ENCODE measurements around the gene TRPC5OS.

DNA sequence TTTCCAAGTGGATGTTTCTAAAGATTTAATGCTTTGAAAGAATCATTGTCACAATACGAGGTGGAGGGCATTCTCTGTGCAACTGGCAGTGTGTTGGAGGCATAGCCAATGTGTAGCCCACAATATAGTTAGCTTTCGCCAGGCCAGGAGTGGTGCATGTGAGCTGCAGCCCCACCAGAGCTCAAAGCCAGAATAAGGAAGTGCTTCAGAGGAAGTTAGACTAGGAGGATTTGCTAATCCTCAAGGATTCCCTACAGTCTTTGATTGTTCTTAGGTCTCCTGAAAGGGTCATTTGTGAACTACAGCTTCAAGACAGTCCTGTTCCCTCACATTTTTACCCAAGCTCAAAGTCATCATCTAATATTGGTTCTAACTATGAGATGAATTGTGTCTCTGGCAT, 16.4 kb downstream of the TRPC5OS start:
- TF ChIP-seq POLR2A (IDR thresholded peaks at IDR 0.05; ENCODE audit: low read depth) (no peak), POLR2AphosphoS5 (IDR thresholded peaks at IDR 0.05) (no peak)
- TF ChIP-seq, protein P1, sequence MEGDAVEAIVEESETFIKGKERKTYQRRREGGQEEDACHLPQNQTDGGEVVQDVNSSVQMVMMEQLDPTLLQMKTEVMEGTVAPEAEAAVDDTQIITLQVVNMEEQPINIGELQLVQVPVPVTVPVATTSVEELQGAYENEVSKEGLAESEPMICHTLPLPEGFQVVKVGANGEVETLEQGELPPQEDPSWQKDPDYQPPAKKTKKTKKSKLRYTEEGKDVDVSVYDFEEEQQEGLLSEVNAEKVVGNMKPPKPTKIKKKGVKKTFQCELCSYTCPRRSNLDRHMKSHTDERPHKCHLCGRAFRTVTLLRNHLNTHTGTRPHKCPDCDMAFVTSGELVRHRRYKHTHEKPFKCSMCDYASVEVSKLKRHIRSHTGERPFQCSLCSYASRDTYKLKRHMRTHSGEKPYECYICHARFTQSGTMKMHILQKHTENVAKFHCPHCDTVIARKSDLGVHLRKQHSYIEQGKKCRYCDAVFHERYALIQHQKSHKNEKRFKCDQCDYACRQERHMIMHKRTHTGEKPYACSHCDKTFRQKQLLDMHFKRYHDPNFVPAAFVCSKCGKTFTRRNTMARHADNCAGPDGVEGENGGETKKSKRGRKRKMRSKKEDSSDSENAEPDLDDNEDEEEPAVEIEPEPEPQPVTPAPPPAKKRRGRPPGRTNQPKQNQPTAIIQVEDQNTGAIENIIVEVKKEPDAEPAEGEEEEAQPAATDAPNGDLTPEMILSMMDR (IDR thresholded peaks at IDR 0.05): no peak
